Testis (tissue), 3 donors: Measurements from ENCODE around the gene KLHL21. TPM values are rescaled to one million over a fixed set of nuclear protein-coding genes. Genes with fewer than 3 reads are reported as not detected.

Experiments used
- DNase-seq: peaks from one replicate; pipeline ENCODE4 v3.0.0-alpha.2; 2019
- H3K27ac ChIP-seq, 2 donors: fragments of 200-600 bp; sonication (generic); one replicate each; pipeline ENCODE4 v1.5.1; 2019
- H3K27me3 ChIP-seq: fragments of 200-600 bp; sonication (generic); one replicate; pipeline ENCODE4 v1.5.1; 2019
- H3K36me3 ChIP-seq: fragments of 200-600 bp; sonication (generic); one replicate; pipeline ENCODE4 v1.5.1; 2017; ENCODE audit warnings: low read depth; ENCODE audit errors: missing control alignments
- H3K4me1 ChIP-seq: fragments of 200-600 bp; sonication (generic); one replicate; pipeline ENCODE4 v1.5.1; 2019
- H3K4me3 ChIP-seq, 2 donors: fragments of 200-600 bp; sonication (generic); one replicate each; pipeline ENCODE4 v1.5.1; 2017 to 2019
- H3K9me3 ChIP-seq: fragments of 200-600 bp; sonication (generic); one replicate; pipeline ENCODE4 v1.5.1; 2017
- CTCF ChIP-seq, 3 experiments: fragments of 450-650 bp in 2 of 3; fragments of 200-600 bp in 1 of 3; sonication (generic) in 1 of 3; IDR thresholded peaks; one replicate each; pipeline ENCODE4 v1.5.1; 2016 to 2019; ENCODE audit warnings: antibody characterized with exemption in 3 of 3, mild to moderate bottlenecking in 2 of 3, moderate library complexity in 1 of 3
- POLR2A ChIP-seq: fragments of 450-650 bp; IDR thresholded peaks from one replicate; pipeline ENCODE4 v1.6.1; 2017; ENCODE audit warnings: antibody characterized with exemption, mild to moderate bottlenecking, moderate library complexity
- WGBS, 2 donors: methylation state at CpG; one replicate each; pipeline ENCODE4 v1.1.5; 2018; 5-methylcytosine and 5-hydroxymethylcytosine counted together
- intact Hi-C: fragments of 100-400 bp; cut with DNase I; formaldehyde crosslinking; loops from one replicate; pipeline ENCODE4 v1.15.1; 2023; ENCODE audit warnings: low total_unique reads
- polyA plus RNA-seq: library from polyadenylated mRNA; stranded (reverse); fragments of 350-450 nt; fragmentation: Illumina TruSeq; extraction: RNeasy Lipid Tissue Mini Kit (QIAGEN cat#74804); gene quantifications from one replicate; pipeline ENCODE4 v1.2.3, GENCODE V29; 2014; ENCODE audit warnings: low read depth, low replicate concordance; ENCODE audit not compliant: insufficient read depth
- total RNA-seq, 2 donors: library from RNA; depleted of rRNA; stranded (reverse); fragments of >200 nt; gene quantifications; one replicate each; pipeline ENCODE4 v1.2.3, GENCODE V29; 2016

KLHL21 gene
- total and polyA plus RNA-seq, 3 donors from 2014 or later = 31.1 to 84.6 (median 71.7) TPM

- H3K4me1 ChIP-seq = peaks cover 19% of the 10 kb centered on the region
- no peaks in the 10 kb centered on the region for H3K27me3 ChIP-seq
- H3K27ac ChIP-seq = no peak overlapping the region
- no peak for DNase-seq
- 90% methylated on average over 1 of the region's 1 CpG; no CpG with 5 or more reads in 1 of the 2 donors for WGBS, 2 donors
- no peaks in the 10 kb centered on the region for H3K9me3 ChIP-seq
- H3K4me3 ChIP-seq = no peak overlapping the region
- TF ChIP-seq CTCF (IDR thresholded peaks at IDR 0.05) (no peak), POLR2A (no peak)
- no peaks in the 10 kb centered on the region for H3K36me3 ChIP-seq
- intact Hi-C loops = no loop called here
Measured at GRCh38 chr1:6557597-6557996, 45.1 kb downstream of the KLHL21 start.

- TF ChIP-seq CTCF (IDR thresholded peaks at IDR 0.05) (no peak), POLR2A (no peak)
- no peaks in the 10 kb centered on the region for H3K9me3 ChIP-seq
- H3K4me1 ChIP-seq = peaks cover 21% of the 10 kb centered on the region
- H3K4me3 ChIP-seq = peak within 1 kb of the TSS; percentile 96 to 97
- peak; percentile 70 for DNase-seq
- intact Hi-C loops = no loop called here
- peak within 1 kb of the TSS; percentile 74 to 77 for H3K27ac ChIP-seq
- no peaks in the 10 kb centered on the region for H3K36me3 ChIP-seq
- H3K27me3 ChIP-seq = no peaks in the 10 kb centered on the region
- WGBS, 2 donors = 48 to 61% methylated on average over 6 to 19 of the region's 19 CpGs
Measured at GRCh38 chr1:6554907-6555778, 47.5 kb downstream of the KLHL21 start, which contains the start of gene TAS1R1. TAS1R1 (plus strand) TSS chr1:6555307; CDS start chr1:6555374, 67 bp downstream.

- no peaks in the 10 kb centered on the region for H3K9me3 ChIP-seq
- H3K27ac ChIP-seq = peak within 1 kb of the TSS; percentile 74 to 77
- H3K4me3 ChIP-seq = peak within 1 kb of the TSS; percentile 96 to 97
- no peaks in the 10 kb centered on the region for H3K36me3 ChIP-seq
- peaks cover 21% of the 10 kb centered on the region for H3K4me1 ChIP-seq
- peak; percentile 94 to 99 (median 98) for TF ChIP-seq CTCF (IDR thresholded peaks at IDR 0.05)
- no peak for TF ChIP-seq POLR2A
- peak; percentile 95 for DNase-seq
- 2 to 5% methylated on average over 23 to 84 of the region's 87 CpGs for WGBS, 2 donors
- H3K27me3 ChIP-seq = no peaks in the 10 kb centered on the region
- intact Hi-C loops = no loop called here
Measured at GRCh38 chr1:6554031-6554906, 48.4 kb downstream of the KLHL21 start, which contains the start of gene NOL9. NOL9 (minus strand) TSS chr1:6554513; CDS start chr1:6554502, 11 bp downstream.

GRCh38 chr1:6547301-6547700, 55.4 kb downstream of the KLHL21 start:
- TF ChIP-seq CTCF (IDR thresholded peaks at IDR 0.05) (no peak), POLR2A (no peak)
- Histone ChIP-seq H3K9me3 (no peaks in the 10 kb centered on the region), H3K4me3 (no peak overlapping the region), H3K27ac (no peak overlapping the region), H3K4me1 (no peaks in the 10 kb centered on the region), H3K36me3 (no peaks in the 10 kb centered on the region), H3K27me3 (no peaks in the 10 kb centered on the region)
- intact Hi-C loops = no loop called here
- DNase-seq = no peak
- 58 to 69% methylated on average over 4 of the region's 4 CpGs for WGBS, 2 donors
